GM18870 (cell line): ENCODE measurements around the gene ABCB1.

Experiments
- ATAC-seq: cut with Tn5 transposase; IDR thresholded peaks from one replicate; pipeline ENCODE4 v1.9.1; 2021; ENCODE audit warnings: moderate library complexity; ENCODE audit not compliant: unreplicated experiment

ABCB1 gene

GRCh38 chr7:87600130-87601124, at the start of gene ABCB1:
Gene ABCB1, minus strand, starts transcription at chr7:87600884. Its CDS starts 700 bp downstream, at chr7:87600184.
- ATAC-seq, result peak; percentile 30

DNA sequence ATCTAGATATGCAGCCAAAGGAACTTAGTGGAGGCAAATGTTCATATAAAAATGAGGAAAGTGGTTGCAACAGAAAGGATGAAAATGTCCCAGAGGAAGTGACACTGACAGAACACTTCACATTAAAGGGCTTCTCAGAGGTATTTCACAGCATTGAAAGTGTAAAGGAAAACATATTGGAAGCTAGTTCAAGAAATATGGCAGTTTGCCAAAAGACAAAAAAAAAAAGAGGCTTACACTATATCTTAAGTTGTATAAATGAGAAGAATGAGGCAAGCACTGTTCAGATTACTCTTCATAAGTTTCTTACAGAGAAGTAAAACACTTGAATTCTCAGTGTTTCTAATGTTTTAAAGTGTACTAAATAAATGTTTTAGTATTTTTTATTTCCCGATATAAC, 47.6 kb upstream of the ABCB1 start:
- ATAC-seq, result no peak

DNA sequence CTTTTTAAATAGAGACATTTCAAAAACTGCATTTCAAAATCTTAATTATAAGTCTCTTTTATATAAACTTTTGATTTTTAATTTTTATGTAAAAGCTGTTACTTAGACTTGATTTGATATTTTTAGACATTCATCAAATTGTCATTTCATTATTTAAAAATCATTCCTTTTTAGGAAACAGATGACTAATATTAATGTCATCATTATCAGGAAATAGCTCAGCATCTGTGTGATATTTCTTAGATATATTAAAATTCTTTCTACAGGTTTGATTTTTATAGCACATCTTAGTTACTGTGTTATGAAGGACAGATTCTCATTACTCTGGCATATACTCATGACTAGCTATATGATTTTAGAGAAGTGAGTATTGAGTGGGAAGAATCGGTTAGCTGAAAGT, 44.8 kb upstream of the ABCB1 start:
- no peak for ATAC-seq

DNA sequence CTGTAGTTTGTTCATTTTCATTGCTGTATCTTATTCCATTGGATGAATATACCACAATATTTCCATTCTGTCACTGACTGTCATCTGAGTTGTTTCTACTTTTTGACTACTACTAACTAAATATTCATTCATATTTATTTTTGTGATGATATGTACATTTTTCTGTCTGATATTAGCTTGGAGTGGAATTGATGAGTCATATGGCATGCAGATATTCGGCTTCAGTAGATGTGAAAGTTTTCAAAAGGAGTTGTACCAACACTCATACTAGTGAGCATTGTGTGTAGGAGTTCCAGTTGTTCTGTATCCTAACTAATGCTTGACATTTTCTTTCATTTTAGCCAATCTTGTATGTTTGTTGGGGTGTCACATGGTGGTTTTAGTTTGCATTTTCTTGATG, 35.2 kb upstream of the ABCB1 start:
- no peak for ATAC-seq

GRCh38 chr7:87628780-87629569, 28.3 kb upstream of the ABCB1 start:
- ATAC-seq, result peak; percentile 37

DNA sequence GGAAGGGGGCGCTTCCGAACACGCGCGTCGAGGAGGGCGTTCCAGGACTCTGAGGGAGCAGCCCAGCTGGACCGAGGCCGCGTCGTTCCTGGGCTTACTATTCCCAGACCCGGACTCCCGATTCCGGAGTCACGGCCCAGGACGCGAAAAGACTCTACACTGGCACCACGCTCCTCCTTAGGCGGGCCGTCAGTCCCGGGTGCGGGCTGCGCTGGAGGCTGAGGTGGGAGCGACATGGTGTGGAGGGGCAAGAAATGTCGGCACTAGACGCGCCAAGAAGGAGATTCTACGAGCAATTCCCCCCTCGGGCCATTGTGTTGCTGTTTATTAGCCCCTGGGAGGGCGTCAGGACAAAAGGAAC, 26.9 kb upstream of the ABCB1 start:
- peak; percentile 19 for ATAC-seq

GRCh38 chr7:87625101-87625500, 24.4 kb upstream of the ABCB1 start:
- ATAC-seq, result no peak

DNA sequence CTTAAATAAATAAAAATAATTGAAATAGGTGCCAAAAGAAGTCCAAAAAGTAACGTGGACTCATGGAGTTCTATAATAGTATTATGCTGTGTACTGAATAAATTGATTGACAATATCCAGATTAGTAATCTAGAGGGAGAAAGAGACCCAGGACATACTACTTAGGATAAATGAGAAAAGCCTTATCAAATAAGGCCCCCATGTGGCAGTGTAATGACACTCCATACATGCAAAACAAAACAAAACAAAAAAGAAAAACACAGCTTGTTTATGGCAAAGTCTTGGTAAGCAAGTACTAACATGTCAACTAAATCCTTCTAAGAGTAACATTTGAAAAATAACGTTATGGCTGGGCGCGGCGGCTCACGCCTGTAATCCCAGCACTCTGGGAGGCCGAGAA, 23.9 kb upstream of the ABCB1 start:
- ATAC-seq, result no peak

- ATAC-seq, result no peak
Measured at GRCh38 chr7:87615197-87615596, 14.5 kb upstream of the ABCB1 start.

- ATAC-seq, result no peak
Measured at GRCh38 chr7:87609916-87610315, 9.2 kb upstream of the ABCB1 start.

DNA sequence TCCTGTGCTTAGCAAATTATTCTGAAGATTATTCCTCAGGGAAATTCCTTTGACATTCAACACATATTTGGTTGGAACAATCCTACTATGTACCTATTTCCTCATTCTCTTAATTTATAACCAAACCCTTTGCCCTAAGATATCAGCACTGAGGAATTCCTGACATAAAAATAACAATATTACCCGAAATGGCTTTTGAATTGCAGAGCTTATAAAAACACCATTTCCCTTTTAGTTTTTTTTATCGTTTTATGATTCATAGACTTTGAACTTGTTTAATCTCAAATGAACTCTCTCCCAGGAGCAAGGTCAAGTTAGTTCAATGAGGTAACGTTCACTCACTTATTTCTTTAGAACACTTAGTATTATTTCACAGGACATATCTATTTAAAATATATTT, 7.7 kb upstream of the ABCB1 start:
- no peak for ATAC-seq

- ATAC-seq, result no peak
Measured at GRCh38 chr7:87604264-87604663, 3.6 kb upstream of the ABCB1 start.

DNA sequence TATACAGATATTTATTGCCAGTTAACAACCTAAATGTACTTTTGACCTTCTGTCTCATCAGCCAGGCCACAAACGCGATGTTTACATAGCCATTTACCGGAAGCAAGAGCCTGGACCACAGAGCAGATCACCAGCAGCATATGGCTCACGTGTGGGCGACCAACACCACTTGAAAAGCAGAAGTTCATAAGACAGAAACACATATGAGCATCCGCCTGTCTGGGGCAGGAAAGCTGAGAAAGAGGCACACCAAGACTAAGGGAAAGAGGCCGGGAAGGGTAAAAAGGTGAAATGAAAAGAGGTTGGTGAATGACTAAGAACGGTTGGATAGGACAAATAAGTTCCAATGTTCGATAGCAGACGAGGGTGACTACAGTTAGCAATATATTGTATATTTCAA, 1.3 kb downstream of the ABCB1 start:
- ATAC-seq, result peak; percentile 97

DNA sequence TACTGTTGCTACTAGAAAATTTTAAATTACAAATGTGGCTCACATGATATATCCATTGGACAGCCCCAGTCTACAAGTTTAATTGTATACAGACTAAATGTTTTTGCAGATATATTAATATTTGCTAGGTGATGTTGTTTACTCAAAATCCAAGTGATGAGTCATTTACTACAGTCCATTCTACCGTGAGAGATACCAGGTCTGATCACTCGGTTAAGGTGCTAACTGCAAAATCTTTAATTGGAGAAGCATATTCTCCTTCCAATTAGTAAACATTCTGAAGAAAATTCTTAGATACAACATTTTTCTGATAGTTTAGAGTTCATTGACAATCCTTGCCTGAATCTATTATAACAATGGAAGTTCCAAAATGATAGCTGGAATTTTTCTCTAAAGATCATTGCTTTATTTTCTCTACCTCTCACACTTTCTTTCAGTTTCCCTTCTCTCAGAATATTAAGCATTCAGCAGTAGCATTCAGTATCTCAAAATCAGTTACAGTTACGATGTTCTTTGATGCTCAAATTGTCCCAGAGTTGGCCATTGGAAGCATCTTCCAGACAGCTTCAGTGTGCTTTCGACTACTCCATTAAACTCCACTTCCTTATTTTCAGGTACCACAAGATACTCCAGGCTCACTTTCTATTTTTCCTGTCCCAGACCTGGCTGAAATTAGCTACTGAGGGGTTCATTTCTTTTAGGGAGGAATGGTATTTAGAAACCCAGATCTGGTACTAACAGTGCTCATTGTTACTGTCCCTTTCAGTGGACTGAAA, 2.3 kb downstream of the ABCB1 start:
- ATAC-seq, result no peak

DNA sequence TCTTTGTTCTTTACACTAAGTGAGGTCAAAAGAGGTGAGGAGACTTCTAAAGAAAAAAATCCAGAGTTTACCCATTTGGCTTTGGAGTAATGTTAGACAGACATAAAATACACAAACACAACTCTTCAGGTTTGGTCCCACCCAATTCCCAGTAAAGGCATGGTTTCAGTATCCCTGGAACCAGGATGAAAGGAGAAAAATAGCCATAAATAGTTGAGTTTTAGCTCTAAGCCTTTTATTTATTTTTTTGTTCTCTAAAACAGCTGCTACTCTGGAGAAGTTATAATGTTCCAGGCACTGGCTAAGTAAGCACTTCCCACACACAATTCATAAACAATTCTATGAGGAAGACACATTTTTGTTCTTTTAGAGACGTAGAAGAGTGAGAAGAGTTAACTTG, 4.0 kb downstream of the ABCB1 start:
- ATAC-seq, result no peak

DNA sequence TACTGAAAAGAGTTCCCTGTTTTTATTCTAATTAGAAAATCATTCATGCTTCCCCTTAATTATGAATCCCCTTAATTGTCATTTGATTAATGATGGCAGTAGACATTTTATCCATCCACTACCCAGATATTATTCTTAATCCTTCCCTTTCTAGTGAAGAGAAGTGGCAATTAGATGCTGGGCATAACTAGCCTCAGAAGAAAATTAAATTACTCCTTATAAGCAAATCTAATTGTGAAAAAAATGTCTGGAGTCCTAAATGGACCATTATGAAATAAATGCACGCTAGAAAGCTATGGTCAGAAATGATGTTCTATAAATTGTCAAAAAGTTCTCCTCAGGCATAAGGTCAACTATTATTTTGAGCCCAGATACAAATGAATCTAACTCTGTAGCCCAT, 4.5 kb downstream of the ABCB1 start:
- no peak for ATAC-seq

- no peak for ATAC-seq
Measured at GRCh38 chr7:87592300-87592699, 8.4 kb downstream of the ABCB1 start.

GRCh38 chr7:87591211-87591610, 9.5 kb downstream of the ABCB1 start:
- no peak for ATAC-seq

DNA sequence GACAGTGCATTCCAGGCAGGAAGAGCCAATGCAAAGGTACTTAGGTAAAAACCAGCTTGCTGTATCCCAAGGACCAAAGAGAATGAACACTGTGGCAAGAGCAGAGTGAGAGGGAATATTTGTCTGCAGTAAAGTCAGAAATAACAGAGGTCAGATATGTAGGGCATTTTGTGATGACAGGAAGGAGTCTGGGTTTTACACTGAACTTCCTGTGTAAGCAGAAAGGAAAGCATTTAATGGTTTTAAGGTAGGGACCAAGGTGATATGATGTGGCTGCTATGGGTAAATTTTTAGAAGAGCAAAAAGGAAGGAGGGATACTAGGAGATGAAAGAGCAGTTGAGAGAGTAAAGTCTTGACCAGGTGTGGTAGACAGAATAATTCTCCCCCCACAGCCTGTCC, 10.1 kb downstream of the ABCB1 start:
- no peak for ATAC-seq

DNA sequence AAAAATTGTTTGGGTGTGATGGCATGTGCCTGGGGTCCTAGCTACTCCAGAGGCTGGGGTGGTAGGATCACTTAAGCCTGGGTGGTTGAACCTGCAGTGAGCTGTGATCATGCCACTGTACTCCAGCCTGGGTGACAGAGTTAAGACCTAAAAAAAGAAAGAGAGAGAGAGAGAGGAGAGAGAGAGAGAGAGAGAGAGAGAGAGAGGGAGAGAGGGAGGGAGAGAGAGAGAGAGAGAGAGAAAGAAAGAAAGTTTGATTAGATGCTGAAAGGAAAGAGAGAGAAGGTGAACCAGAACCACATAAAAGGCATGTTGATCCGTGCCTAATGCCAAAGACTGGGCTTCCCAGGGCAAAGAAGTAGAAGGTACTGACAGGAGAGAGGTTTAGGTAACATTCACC, 11.1 kb downstream of the ABCB1 start:
- no peak for ATAC-seq

GRCh38 chr7:87581723-87582122, 19.0 kb downstream of the ABCB1 start:
- ATAC-seq, result no peak
